ENCODE data around the gene DHX29.

The DHX29 gene

DNA sequence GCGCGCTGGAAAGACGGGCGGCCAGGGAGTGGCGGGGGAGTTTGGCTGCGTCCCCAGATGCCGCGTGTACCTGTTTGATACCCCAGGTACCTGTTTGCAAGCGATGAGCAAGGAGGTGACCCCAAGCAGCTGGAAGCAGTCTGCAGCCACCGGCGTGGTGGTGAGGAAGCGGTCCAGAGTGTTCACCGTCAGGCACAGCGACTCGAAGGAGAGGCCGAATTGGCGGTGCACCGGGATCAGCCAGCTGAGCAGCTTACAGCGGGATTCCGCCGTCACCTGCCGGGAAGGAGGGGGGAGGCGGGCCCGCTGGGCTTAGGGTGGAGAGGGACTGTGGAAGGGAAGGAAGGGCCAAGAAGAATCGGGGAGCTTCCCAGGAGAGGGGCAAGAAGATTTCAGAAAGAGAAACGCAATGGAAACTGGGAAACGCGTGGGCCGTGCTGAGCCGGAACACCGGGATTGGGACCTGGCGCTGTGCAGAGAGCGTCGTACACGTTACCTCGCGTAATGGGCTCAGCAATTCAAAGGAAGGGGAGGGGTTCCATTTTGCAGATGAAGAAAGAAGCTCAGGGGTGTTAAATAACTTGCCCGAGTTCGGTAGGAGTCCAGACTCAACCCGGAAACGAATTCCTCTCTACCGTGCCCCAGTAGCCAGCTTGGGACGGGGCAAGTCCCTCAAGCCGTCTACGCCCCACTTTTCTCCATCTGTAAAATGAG lies 75.1 kb downstream of the DHX29 start (continued):
- TF ChIP-seq ZNF660 (tag by site-specific recombination; IDR thresholded peaks at IDR 0.05) (0 out of 2 replicates have a peak, but pooled peaks have one; percentile 17), ZNF391 (tag by site-specific recombination; IDR thresholded peaks at IDR 0.05; ENCODE audit: borderline replicate concordance, low read depth) (no peak), SP2 (tag by site-specific recombination; IDR thresholded peaks at IDR 0.05) (0 out of 2 replicates have a peak, but pooled peaks have one; percentile 75), ZNF112 (tag by site-specific recombination; IDR thresholded peaks at IDR 0.05) (no peak), ZNF555 (tag by site-specific recombination; conservative IDR thresholded peaks at IDR 0.05) (no peak), ZNF549 (tag by site-specific recombination; IDR thresholded peaks at IDR 0.05) (no peak), ZSCAN23 (tag by site-specific recombination; IDR thresholded peaks at IDR 0.05) (no peak), ZNF837 (tag by site-specific recombination; IDR thresholded peaks at IDR 0.05) (no peak), ZNF155 (tag by site-specific recombination; IDR thresholded peaks at IDR 0.05) (no peak), ZNF324 (tag by site-specific recombination; IDR thresholded peaks at IDR 0.05) (no peak), OVOL3 (tag by site-specific recombination; IDR thresholded peaks at IDR 0.05) (no peak), ZNF529 (tag by site-specific recombination; IDR thresholded peaks at IDR 0.05; ENCODE audit: insufficient replicate concordance) (no peak), ZNF174 (tag by site-specific recombination; IDR thresholded peaks at IDR 0.05) (no peak), ZNF777 (tag by site-specific recombination; IDR thresholded peaks at IDR 0.05; ENCODE audit: borderline replicate concordance) (no peak), ZNF521 (tag by site-specific recombination; IDR thresholded peaks at IDR 0.05) (no peak), ZNF654 (tag by site-specific recombination; IDR thresholded peaks at IDR 0.05; ENCODE audit: low read depth) (no peak), ZFHX2 (tag by site-specific recombination; conservative IDR thresholded peaks at IDR 0.05) (peak; percentile 62; the same call in 1 of the 2 replicates), MYNN (tag by site-specific recombination; IDR thresholded peaks at IDR 0.05; ENCODE audit: borderline replicate concordance) (no peak), SP7 (tag by site-specific recombination; IDR thresholded peaks at IDR 0.05) (no peak), GLIS2 (tag by site-specific recombination; IDR thresholded peaks at IDR 0.05) (no peak), ZNF473 (tag by site-specific recombination; IDR thresholded peaks at IDR 0.05) (no peak), ZFP69B (tag by site-specific recombination; IDR thresholded peaks at IDR 0.05) (no peak), ZNF768 (tag by site-specific recombination; IDR thresholded peaks at IDR 0.05) (no peak; the same call in 1 of the 2 replicates), ZNF629 (tag by site-specific recombination; IDR thresholded peaks at IDR 0.05) (peak; percentile 19; the same call in 1 of the 2 replicates), ZBTB1 (tag by site-specific recombination; IDR thresholded peaks at IDR 0.05) (no peak)
- TF ChIP-seq, protein P1, sequence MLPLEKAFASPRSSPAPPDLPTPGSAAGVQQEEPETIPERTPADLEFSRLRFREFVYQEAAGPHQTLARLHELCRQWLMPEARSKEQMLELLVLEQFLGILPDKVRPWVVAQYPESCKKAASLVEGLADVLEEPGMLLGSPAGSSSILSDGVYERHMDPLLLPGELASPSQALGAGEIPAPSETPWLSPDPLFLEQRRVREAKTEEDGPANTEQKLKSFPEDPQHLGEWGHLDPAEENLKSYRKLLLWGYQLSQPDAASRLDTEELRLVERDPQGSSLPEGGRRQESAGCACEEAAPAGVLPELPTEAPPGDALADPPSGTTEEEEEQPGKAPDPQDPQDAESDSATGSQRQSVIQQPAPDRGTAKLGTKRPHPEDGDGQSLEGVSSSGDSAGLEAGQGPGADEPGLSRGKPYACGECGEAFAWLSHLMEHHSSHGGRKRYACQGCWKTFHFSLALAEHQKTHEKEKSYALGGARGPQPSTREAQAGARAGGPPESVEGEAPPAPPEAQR (tag by site-specific recombination; IDR thresholded peaks at IDR 0.05) = no peak
- TF ChIP-seq, protein P2, sequence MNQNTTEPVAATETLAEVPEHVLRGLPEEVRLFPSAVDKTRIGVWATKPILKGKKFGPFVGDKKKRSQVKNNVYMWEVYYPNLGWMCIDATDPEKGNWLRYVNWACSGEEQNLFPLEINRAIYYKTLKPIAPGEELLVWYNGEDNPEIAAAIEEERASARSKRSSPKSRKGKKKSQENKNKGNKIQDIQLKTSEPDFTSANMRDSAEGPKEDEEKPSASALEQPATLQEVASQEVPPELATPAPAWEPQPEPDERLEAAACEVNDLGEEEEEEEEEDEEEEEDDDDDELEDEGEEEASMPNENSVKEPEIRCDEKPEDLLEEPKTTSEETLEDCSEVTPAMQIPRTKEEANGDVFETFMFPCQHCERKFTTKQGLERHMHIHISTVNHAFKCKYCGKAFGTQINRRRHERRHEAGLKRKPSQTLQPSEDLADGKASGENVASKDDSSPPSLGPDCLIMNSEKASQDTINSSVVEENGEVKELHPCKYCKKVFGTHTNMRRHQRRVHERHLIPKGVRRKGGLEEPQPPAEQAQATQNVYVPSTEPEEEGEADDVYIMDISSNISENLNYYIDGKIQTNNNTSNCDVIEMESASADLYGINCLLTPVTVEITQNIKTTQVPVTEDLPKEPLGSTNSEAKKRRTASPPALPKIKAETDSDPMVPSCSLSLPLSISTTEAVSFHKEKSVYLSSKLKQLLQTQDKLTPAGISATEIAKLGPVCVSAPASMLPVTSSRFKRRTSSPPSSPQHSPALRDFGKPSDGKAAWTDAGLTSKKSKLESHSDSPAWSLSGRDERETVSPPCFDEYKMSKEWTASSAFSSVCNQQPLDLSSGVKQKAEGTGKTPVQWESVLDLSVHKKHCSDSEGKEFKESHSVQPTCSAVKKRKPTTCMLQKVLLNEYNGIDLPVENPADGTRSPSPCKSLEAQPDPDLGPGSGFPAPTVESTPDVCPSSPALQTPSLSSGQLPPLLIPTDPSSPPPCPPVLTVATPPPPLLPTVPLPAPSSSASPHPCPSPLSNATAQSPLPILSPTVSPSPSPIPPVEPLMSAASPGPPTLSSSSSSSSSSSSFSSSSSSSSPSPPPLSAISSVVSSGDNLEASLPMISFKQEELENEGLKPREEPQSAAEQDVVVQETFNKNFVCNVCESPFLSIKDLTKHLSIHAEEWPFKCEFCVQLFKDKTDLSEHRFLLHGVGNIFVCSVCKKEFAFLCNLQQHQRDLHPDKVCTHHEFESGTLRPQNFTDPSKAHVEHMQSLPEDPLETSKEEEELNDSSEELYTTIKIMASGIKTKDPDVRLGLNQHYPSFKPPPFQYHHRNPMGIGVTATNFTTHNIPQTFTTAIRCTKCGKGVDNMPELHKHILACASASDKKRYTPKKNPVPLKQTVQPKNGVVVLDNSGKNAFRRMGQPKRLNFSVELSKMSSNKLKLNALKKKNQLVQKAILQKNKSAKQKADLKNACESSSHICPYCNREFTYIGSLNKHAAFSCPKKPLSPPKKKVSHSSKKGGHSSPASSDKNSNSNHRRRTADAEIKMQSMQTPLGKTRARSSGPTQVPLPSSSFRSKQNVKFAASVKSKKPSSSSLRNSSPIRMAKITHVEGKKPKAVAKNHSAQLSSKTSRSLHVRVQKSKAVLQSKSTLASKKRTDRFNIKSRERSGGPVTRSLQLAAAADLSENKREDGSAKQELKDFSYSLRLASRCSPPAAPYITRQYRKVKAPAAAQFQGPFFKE (tag by site-specific recombination; IDR thresholded peaks at IDR 0.05; ENCODE audit: borderline replicate concordance) = no peak
- TF ChIP-seq, protein P3, sequence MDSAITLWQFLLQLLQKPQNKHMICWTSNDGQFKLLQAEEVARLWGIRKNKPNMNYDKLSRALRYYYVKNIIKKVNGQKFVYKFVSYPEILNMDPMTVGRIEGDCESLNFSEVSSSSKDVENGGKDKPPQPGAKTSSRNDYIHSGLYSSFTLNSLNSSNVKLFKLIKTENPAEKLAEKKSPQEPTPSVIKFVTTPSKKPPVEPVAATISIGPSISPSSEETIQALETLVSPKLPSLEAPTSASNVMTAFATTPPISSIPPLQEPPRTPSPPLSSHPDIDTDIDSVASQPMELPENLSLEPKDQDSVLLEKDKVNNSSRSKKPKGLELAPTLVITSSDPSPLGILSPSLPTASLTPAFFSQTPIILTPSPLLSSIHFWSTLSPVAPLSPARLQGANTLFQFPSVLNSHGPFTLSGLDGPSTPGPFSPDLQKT (IDR thresholded peaks at IDR 0.05; ENCODE audit: borderline replicate concordance, low read depth, low read length) = no peak
- TF ChIP-seq, protein P4, sequence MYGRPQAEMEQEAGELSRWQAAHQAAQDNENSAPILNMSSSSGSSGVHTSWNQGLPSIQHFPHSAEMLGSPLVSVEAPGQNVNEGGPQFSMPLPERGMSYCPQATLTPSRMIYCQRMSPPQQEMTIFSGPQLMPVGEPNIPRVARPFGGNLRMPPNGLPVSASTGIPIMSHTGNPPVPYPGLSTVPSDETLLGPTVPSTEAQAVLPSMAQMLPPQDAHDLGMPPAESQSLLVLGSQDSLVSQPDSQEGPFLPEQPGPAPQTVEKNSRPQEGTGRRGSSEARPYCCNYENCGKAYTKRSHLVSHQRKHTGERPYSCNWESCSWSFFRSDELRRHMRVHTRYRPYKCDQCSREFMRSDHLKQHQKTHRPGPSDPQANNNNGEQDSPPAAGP (tag by site-specific recombination; IDR thresholded peaks at IDR 0.05) = no peak
- TF ChIP-seq, protein P5, sequence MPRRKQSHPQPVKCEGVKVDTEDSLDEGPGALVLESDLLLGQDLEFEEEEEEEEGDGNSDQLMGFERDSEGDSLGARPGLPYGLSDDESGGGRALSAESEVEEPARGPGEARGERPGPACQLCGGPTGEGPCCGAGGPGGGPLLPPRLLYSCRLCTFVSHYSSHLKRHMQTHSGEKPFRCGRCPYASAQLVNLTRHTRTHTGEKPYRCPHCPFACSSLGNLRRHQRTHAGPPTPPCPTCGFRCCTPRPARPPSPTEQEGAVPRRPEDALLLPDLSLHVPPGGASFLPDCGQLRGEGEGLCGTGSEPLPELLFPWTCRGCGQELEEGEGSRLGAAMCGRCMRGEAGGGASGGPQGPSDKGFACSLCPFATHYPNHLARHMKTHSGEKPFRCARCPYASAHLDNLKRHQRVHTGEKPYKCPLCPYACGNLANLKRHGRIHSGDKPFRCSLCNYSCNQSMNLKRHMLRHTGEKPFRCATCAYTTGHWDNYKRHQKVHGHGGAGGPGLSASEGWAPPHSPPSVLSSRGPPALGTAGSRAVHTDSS (tag by site-specific recombination; IDR thresholded peaks at IDR 0.05) = no peak

Data from HEK293 (cell line).